NCI-H774 (cell line): ENCODE data around the gene IGF2BP2.
"Not testable (repeated sequence)": the region's sequence is repeated elsewhere in the genome, so short reads cannot be mapped to it uniquely, and the experiment has no call there.

ENCODE experiments used
- DNase-seq: peaks from one replicate; lab custom pipeline; 2025; lab: John Stamatoyannopoulos, UW

The IGF2BP2 gene

GRCh38 chr3:185797993-185798830, 26.6 kb downstream of the IGF2BP2 start:
- DNase-seq = no peak

- no peak for DNase-seq
These were observed 27.5 kb downstream of the IGF2BP2 start for GRCh38 chr3:185797108-185797881.

- peak; percentile 79 for DNase-seq
These were observed 28.3 kb downstream of the IGF2BP2 start for GRCh38 chr3:185796431-185797107.

GRCh38 chr3:185793381-185793780, 31.5 kb downstream of the IGF2BP2 start:
- no peak for DNase-seq

- DNase-seq = no peak
These were observed 31.9 kb downstream of the IGF2BP2 start for GRCh38 chr3:185792955-185793354.

- no peak for DNase-seq
These were observed 34.7 kb downstream of the IGF2BP2 start for GRCh38 chr3:185789891-185790830.

GRCh38 chr3:185789134-185789533, 35.7 kb downstream of the IGF2BP2 start:
- no peak for DNase-seq

GRCh38 chr3:185788292-185788691, 36.5 kb downstream of the IGF2BP2 start:
- DNase-seq = no peak

- DNase-seq = no peak
These were observed 37.6 kb downstream of the IGF2BP2 start for GRCh38 chr3:185786956-185787877.

GRCh38 chr3:185786258-185786657, 38.6 kb downstream of the IGF2BP2 start:
- DNase-seq = not testable (repeated sequence)

GRCh38 chr3:185784317-185784716, 40.5 kb downstream of the IGF2BP2 start:
- no peak for DNase-seq

- DNase-seq = no peak
These were observed 43.1 kb downstream of the IGF2BP2 start for GRCh38 chr3:185781759-185782158.

- DNase-seq = no peak
These were observed 45.4 kb downstream of the IGF2BP2 start for GRCh38 chr3:185779461-185779860.

- DNase-seq = no peak
These were observed 46.0 kb downstream of the IGF2BP2 start for GRCh38 chr3:185778821-185779220.

GRCh38 chr3:185778094-185778493, 46.7 kb downstream of the IGF2BP2 start:
- no peak for DNase-seq

GRCh38 chr3:185770109-185770508, 54.7 kb downstream of the IGF2BP2 start:
- DNase-seq = no peak

GRCh38 chr3:185768578-185768982, 56.3 kb downstream of the IGF2BP2 start:
- peak; percentile 18 for DNase-seq

- DNase-seq = no peak
These were observed 57.7 kb downstream of the IGF2BP2 start for GRCh38 chr3:185767002-185767688.

GRCh38 chr3:185766329-185767001, 58.4 kb downstream of the IGF2BP2 start:
- no peak for DNase-seq
